DND-41 (cell line): Measurements from ENCODE around the gene FOXA1.

Experiments
- ATAC-seq: fragments of 200-7000 bp; cut with Tn5 transposase; 3 replicates; pipeline ENCODE4 v1.9.1; 2021; ENCODE audit warnings: low read depth; ENCODE audit not compliant: insufficient read depth
- DNase-seq: peaks from one replicate; pipeline ENCODE4 v3.0.0-alpha.2; 2020
- H2AFZ ChIP-seq: 2 replicates; pipeline ENCODE4 v1.6.0; 2012; ENCODE audit warnings: low read depth, low read length
- H3K27ac ChIP-seq: 2 replicates; pipeline ENCODE4 v1.5.1; 2012; ENCODE audit warnings: low read length, inconsistent platforms
- H3K27me3 ChIP-seq: fragments of 200-600 bp; sonication (generic); 2 replicates; pipeline ENCODE4 v1.6.0; 2012; ENCODE audit warnings: low read length, mild to moderate bottlenecking, inconsistent platforms; ENCODE audit not compliant: insufficient read depth, poor library complexity
- H3K36me3 ChIP-seq: 2 replicates; pipeline ENCODE4 v1.5.1; 2012; ENCODE audit warnings: low read length, inconsistent platforms; ENCODE audit not compliant: insufficient read depth
- H3K4me1 ChIP-seq: 2 replicates; pipeline ENCODE4 v1.5.1; 2012; ENCODE audit warnings: mild to moderate bottlenecking, low read length; ENCODE audit not compliant: insufficient read depth
- H3K4me2 ChIP-seq: 2 replicates; pipeline ENCODE4 v1.6.0; 2012; ENCODE audit warnings: mild to moderate bottlenecking, moderate library complexity, low read length, inconsistent platforms; ENCODE audit not compliant: insufficient read depth
- H3K4me3 ChIP-seq, 2 experiments: fragments of 200-600 bp in 1 of 2; shearing (Covaris generic) in 1 of 2; 2 replicates each; pipeline ENCODE4 v1.5.1; 2012 to 2016; ENCODE audit warnings: inconsistent platforms in 2 of 2, low read length in 2 of 2, mild to moderate bottlenecking in 2 of 2, low read depth in 1 of 2, moderate library complexity in 1 of 2
- H3K79me2 ChIP-seq: 2 replicates; pipeline ENCODE4 v1.6.0; 2012; ENCODE audit warnings: low read length, inconsistent platforms; ENCODE audit not compliant: insufficient read depth
- H3K9ac ChIP-seq: 2 replicates; pipeline ENCODE4 v1.6.0; 2012; ENCODE audit warnings: low read depth, mild to moderate bottlenecking, inconsistent platforms, low read length, moderate library complexity
- H3K9me3 ChIP-seq: 2 replicates; pipeline ENCODE4 v1.5.1; 2012; ENCODE audit warnings: low read length, moderate library complexity, mild to moderate bottlenecking, inconsistent platforms; ENCODE audit not compliant: insufficient read depth, severe bottlenecking
- H4K20me1 ChIP-seq: 2 replicates; pipeline ENCODE4 v1.6.0; 2012; ENCODE audit warnings: low read length; ENCODE audit not compliant: insufficient read depth
- EZH2 ChIP-seq: IDR thresholded peaks from 3 replicates; pipeline ENCODE4 v1.6.1; 2012; ENCODE audit warnings: borderline replicate concordance, low read depth, mild to moderate bottlenecking, moderate library complexity, low read length, inconsistent platforms; ENCODE audit not compliant: severe bottlenecking
- TF ChIP-seq, protein P1 (sequence below): IDR thresholded peaks from 2 replicates; pipeline ENCODE4 v1.5.1; 2012; ENCODE audit warnings: borderline replicate concordance, low read length, moderate library complexity, mild to moderate bottlenecking; ENCODE audit not compliant: poor library complexity, severe bottlenecking; ENCODE audit errors: extremely low read depth

Gene FOXA1

DNA sequence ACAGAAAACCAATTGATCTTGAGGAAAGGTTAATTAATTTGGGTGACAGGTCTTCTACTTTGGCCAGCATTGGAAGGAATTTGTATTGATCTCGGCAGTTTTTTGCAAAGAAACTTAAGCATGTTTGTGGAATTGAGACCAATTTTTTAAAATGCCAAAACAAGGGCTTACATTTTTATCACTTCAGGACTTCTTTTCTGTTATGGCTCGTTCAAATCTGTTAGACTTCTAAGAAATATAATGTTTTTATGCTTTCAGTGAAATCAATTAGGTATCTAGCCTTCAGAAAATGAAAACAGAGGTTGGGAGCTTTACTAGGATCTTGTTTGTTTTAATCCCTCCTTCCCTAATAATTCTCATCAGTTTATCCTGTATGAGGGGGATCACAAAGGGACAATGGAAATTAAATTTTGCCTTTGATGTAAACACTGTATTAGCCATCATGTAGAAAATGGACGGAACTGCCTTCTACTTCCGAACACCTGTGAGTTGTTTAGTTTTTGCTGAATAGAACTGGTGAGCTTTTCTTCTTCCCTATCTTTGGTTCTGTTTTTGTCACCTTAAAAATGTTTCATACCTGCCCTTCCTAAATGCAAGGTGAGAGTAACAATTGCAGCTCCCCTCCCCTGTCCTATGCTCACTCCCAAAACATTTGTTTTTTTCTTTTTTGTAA, 7.8 kb downstream of the FOXA1 start:
- Histone ChIP-seq H3K79me2 (no peaks in the 10 kb centered on the region), H3K27ac (no peak overlapping the region), H3K4me1 (no peaks in the 10 kb centered on the region), H3K27me3 (no peaks in the 10 kb centered on the region), H4K20me1 (no peaks in the 10 kb centered on the region), H3K36me3 (no peaks in the 10 kb centered on the region), H2AFZ (no peak overlapping the region), H3K9me3 (no peaks in the 10 kb centered on the region), H3K9ac (no peak overlapping the region), H3K4me3 (no peak overlapping the region), H3K4me2 (no peak overlapping the region)
- ATAC-seq (no peak), DNase-seq (no peak)
- TF ChIP-seq EZH2 = no peak
- TF ChIP-seq, protein P1, sequence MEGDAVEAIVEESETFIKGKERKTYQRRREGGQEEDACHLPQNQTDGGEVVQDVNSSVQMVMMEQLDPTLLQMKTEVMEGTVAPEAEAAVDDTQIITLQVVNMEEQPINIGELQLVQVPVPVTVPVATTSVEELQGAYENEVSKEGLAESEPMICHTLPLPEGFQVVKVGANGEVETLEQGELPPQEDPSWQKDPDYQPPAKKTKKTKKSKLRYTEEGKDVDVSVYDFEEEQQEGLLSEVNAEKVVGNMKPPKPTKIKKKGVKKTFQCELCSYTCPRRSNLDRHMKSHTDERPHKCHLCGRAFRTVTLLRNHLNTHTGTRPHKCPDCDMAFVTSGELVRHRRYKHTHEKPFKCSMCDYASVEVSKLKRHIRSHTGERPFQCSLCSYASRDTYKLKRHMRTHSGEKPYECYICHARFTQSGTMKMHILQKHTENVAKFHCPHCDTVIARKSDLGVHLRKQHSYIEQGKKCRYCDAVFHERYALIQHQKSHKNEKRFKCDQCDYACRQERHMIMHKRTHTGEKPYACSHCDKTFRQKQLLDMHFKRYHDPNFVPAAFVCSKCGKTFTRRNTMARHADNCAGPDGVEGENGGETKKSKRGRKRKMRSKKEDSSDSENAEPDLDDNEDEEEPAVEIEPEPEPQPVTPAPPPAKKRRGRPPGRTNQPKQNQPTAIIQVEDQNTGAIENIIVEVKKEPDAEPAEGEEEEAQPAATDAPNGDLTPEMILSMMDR = no peak

DNA sequence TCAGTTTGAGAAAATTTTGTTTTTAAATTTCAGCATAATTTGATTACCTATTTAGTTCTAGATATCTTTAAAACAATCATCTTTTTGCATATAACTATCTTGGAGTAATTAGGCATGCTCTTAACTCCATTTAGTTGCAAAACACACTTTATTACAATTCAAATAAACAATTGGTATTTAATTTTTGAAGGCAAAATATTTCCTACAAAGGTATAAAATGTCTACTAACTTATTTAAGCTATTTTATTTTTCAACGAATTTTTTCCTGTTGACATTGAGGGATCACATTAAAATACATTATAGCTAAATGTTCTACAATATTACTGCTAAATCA, 8.3 kb downstream of the FOXA1 start:
- ATAC-seq = no peak

DNA sequence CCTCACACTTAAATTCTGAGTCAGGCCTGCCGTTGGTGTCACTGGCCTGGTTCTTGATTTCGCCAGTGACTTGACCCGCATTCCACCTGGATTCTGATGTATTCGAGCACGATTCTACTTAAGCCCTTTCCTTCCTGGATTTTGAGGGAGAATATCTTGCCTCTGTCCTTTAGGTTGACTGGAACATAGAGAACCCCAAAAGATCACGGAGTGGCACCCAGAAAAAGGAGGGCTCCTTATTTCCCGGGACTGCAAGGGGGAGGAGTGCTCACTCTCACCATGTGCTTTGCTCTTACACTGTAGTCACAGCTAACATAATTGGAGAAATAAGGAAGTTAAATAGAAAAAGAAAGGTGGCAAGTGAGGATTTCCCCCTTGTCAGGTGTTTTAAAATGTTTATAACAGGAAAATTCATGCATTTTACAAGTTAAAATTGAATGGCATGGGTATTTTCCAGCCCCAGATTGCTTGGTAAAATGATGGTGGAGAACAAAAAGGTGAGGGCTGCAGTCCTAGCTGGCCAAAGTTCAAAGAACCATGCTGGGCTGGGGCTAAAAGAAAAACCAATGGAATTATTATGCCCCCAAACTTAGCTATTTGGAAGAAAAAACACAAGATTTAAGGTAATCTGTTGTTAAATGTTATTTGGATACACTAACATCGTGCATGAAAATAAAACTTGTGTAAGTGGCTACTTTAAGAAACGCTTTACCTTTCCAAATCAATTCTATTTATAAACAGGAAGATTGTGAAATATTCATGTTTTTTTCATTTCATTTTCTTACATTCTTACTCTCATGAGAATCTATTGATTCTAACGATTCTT, 8.9 kb downstream of the FOXA1 start:
- H2AFZ ChIP-seq = no peak overlapping the region
- H3K79me2 ChIP-seq = no peaks in the 10 kb centered on the region
- H3K4me2 ChIP-seq = no peak overlapping the region
- H3K9me3 ChIP-seq = no peaks in the 10 kb centered on the region
- H3K4me3 ChIP-seq = no peak overlapping the region
- no peaks in the 10 kb centered on the region for H4K20me1 ChIP-seq
- ATAC-seq (no peak), DNase-seq (no peak)
- TF ChIP-seq EZH2 = no peak
- TF ChIP-seq, protein P1 = no peak
- H3K9ac ChIP-seq = no peak overlapping the region
- H3K4me1 ChIP-seq = no peaks in the 10 kb centered on the region
- no peaks in the 10 kb centered on the region for H3K36me3 ChIP-seq
- H3K27me3 ChIP-seq = no peaks in the 10 kb centered on the region
- H3K27ac ChIP-seq = no peak overlapping the region

More for the DNA sequence above, 8.3 kb downstream of the FOXA1 start:
- Histone ChIP-seq H3K4me1 (no peaks in the 10 kb centered on the region), H3K27me3 (no peaks in the 10 kb centered on the region), H3K9me3 (no peaks in the 10 kb centered on the region), H4K20me1 (no peaks in the 10 kb centered on the region), H3K36me3 (no peaks in the 10 kb centered on the region), H3K4me3 (no peak overlapping the region), H3K79me2 (no peaks in the 10 kb centered on the region), H3K4me2 (no peak overlapping the region), H3K27ac (no peak overlapping the region), H3K9ac (no peak overlapping the region), H2AFZ (no peak overlapping the region)
- TF ChIP-seq, protein P1 = no peak
- no peak for TF ChIP-seq EZH2
- DNase-seq = no peak
